Placental pericyte (primary cell): ENCODE results near the gene MMP17. TPM values are rescaled to one million over a fixed set of nuclear protein-coding genes. Genes with fewer than 3 reads are reported as not detected.

Source experiments
- small RNA-seq: library from RNA; depleted of rRNA; stranded (forward); fragments of <200 nt; gene quantifications from one replicate; pipeline ENCODE3, GENCODE V24; 2012; ENCODE audit warnings: low replicate concordance
- total RNA-seq: library from RNA; depleted of rRNA; stranded (reverse); fragments of >200 nt; gene quantifications from 2 replicates; pipeline ENCODE4 v1.2.3, GENCODE V29; 2012

Gene MMP17
- total RNA-seq = 12.7 and 21.2 TPM in 2 replicates

GRCh38 chr12:131827961-131828534 is at the start of gene MMP17:
MMP17 (plus strand) TSS chr12:131828393; CDS start chr12:131828495, 102 bp downstream.

GRCh38 chr12:131894313-131894860 is 66.2 kb downstream of the MMP17 start, which contains the start of gene ULK1:
ULK1 (plus strand) TSS chr12:131894622; CDS start chr12:131895002, 380 bp downstream.

Small RNA genes within 50 kb of the gene (small RNA-seq; reads per million reads assigned to genes)
- not detected for gene RNA5SP378
- gene RNU6-1017P = not detected

Other genes with a start within 250 kb of the MMP17 start
- 26.5 and 32.4 TPM in 2 replicates for gene SFSWAP, start 117.3 kb upstream of the MMP17 start, total RNA-seq
- 12.0 and 23.9 TPM in 2 replicates for gene ULK1, start 66.2 kb downstream of the MMP17 start, total RNA-seq
- 14.7 and 18.0 TPM in 2 replicates for gene PUS1, start 100.9 kb downstream of the MMP17 start, total RNA-seq
- 21.6 and 23.4 TPM in 2 replicates for gene EP400, start 121.5 kb downstream of the MMP17 start, total RNA-seq